Activated CD8-positive, alpha-beta T cell treated with anti-CD3 and anti-CD28 coated beads for 36 hours (primary cell): ENCODE results near the gene MAGEB4. TPM values are rescaled to one million over a fixed set of nuclear protein-coding genes. Genes with fewer than 3 reads are reported as not detected.

Experiments used
- ATAC-seq: fragments of 200-7000 bp; cut with Tn5 transposase; one replicate; pipeline ENCODE4 v1.10.0; 2021; ENCODE audit warnings: mild to moderate bottlenecking, moderate library complexity
- CTCF ChIA-PET: fragments of 350-600 bp; sonication (Branson Sonifier 250); formaldehyde crosslinking; loops from one replicate; lab custom pipeline; 2021; ENCODE audit warnings: antibody characterized with exemption; lab: Charles Lee
- POLR2A ChIA-PET: fragments of 350-600 bp; sonication (Branson Sonifier 250); formaldehyde crosslinking; loops from one replicate; lab custom pipeline; 2021; ENCODE audit warnings: antibody characterized with exemption; lab: Charles Lee
- DNase-seq: peaks from one replicate; pipeline ENCODE4 v3.0.0-alpha.2; 2020
- H3K27ac Mint-ChIP-seq: one replicate; pipeline ENCODE4 v1.8.0; 2021; ENCODE audit warnings: mild to moderate bottlenecking, mixed read lengths
- H3K27me3 Mint-ChIP-seq: one replicate; pipeline ENCODE4 v1.8.0; 2021; ENCODE audit warnings: mixed read lengths
- H3K36me3 Mint-ChIP-seq: one replicate; pipeline ENCODE4 v1.8.0; 2021; ENCODE audit warnings: low read depth, mixed read lengths
- H3K4me1 Mint-ChIP-seq: one replicate; pipeline ENCODE4 v1.8.0; 2021; ENCODE audit warnings: low read depth, mixed read lengths
- H3K4me3 Mint-ChIP-seq: one replicate; pipeline ENCODE4 v1.8.0; 2021; ENCODE audit warnings: mild to moderate bottlenecking, moderate library complexity, mixed read lengths
- H3K9me3 Mint-ChIP-seq: one replicate; pipeline ENCODE4 v1.8.0; 2021; ENCODE audit warnings: mixed read lengths
- CTCF ChIP-seq: fragments of 200-600 bp; IDR thresholded peaks from one replicate; pipeline ENCODE4 v1.8.0; 2022; ENCODE audit warnings: antibody characterized with exemption, mild to moderate bottlenecking
- intact Hi-C: fragments of 100-400 bp; cut with micrococcal nuclease; formaldehyde crosslinking; loops from one replicate; pipeline ENCODE4 v1.10.0; 2022
- total RNA-seq, 2 experiments: library from RNA; stranded (reverse); gene quantifications; one replicate each; pipeline ENCODE4 v1.2.3, GENCODE V29; 2021

MAGEB4 gene
- total RNA-seq, 2 experiments from 2014 or later: not detected

GRCh38 chrX:30217465-30217864, 24.3 kb upstream of the MAGEB4 start:
- ATAC-seq: no peak
- POLR2A ChIA-PET: no interaction called here
- DNase-seq: no peak
- Mint-ChIP-seq H3K27ac (no peak overlapping the region), H3K36me3 (no peaks in the 10 kb centered on the region), H3K4me3 (no peak overlapping the region), H3K4me1 (no peaks in the 10 kb centered on the region), H3K9me3 (no peaks in the 10 kb centered on the region), H3K27me3 (no peaks in the 10 kb centered on the region)
- CTCF ChIA-PET: no interaction called here
- intact Hi-C loops: no loop called here
- TF ChIP-seq CTCF: no peak

GRCh38 chrX:30219372-30219771, 22.4 kb upstream of the MAGEB4 start:
- no peak overlapping the region for H3K4me3 Mint-ChIP-seq
- CTCF ChIA-PET: no interaction called here

GRCh38 chrX:30220661-30221060, 21.1 kb upstream of the MAGEB4 start:
- H3K36me3 Mint-ChIP-seq: no peaks in the 10 kb centered on the region
- CTCF ChIA-PET: no interaction called here
- no peaks in the 10 kb centered on the region for H3K27me3 Mint-ChIP-seq
- no peaks in the 10 kb centered on the region for H3K4me1 Mint-ChIP-seq
- H3K4me3 Mint-ChIP-seq: no peak overlapping the region
- TF ChIP-seq CTCF: no peak
- DNase-seq: no peak
- H3K9me3 Mint-ChIP-seq: no peaks in the 10 kb centered on the region
- intact Hi-C loops: no loop called here
- POLR2A ChIA-PET: no interaction called here
- no peak for ATAC-seq
- H3K27ac Mint-ChIP-seq: no peak overlapping the region

More at GRCh38 chrX:30219372-30219771, 22.4 kb upstream of the MAGEB4 start:
- Mint-ChIP-seq H3K27me3 (no peaks in the 10 kb centered on the region), H3K36me3 (no peaks in the 10 kb centered on the region), H3K27ac (no peak overlapping the region), H3K9me3 (no peaks in the 10 kb centered on the region), H3K4me1 (no peaks in the 10 kb centered on the region)
- intact Hi-C loops: no loop called here
- DNase-seq: no peak
- ATAC-seq: no peak
- TF ChIP-seq CTCF: no peak
- POLR2A ChIA-PET: no interaction called here

- Mint-ChIP-seq H3K9me3 (no peaks in the 10 kb centered on the region), H3K27me3 (no peaks in the 10 kb centered on the region), H3K4me1 (no peaks in the 10 kb centered on the region), H3K36me3 (no peaks in the 10 kb centered on the region), H3K4me3 (no peak overlapping the region), H3K27ac (no peak overlapping the region)
- intact Hi-C loops: no loop called here
- ChIA-PET CTCF (no interaction called here), POLR2A (no interaction called here)
- no peak for TF ChIP-seq CTCF
- DNase-seq: no peak
- no peak for ATAC-seq
These were observed 17.3 kb upstream of the MAGEB4 start for GRCh38 chrX:30224536-30224935.

GRCh38 chrX:30228526-30228925, 13.3 kb upstream of the MAGEB4 start:
- ChIA-PET CTCF (no interaction called here), POLR2A (no interaction called here)
- TF ChIP-seq CTCF: no peak
- intact Hi-C loops: no loop called here
- Mint-ChIP-seq H3K27ac (no peak overlapping the region), H3K27me3 (no peaks in the 10 kb centered on the region), H3K4me1 (no peaks in the 10 kb centered on the region), H3K4me3 (no peak overlapping the region), H3K36me3 (no peaks in the 10 kb centered on the region), H3K9me3 (no peaks in the 10 kb centered on the region)
- DNase-seq: no peak
- no peak for ATAC-seq
